ENCODE measurements around the gene RPL5.

RPL5 gene

DNA sequence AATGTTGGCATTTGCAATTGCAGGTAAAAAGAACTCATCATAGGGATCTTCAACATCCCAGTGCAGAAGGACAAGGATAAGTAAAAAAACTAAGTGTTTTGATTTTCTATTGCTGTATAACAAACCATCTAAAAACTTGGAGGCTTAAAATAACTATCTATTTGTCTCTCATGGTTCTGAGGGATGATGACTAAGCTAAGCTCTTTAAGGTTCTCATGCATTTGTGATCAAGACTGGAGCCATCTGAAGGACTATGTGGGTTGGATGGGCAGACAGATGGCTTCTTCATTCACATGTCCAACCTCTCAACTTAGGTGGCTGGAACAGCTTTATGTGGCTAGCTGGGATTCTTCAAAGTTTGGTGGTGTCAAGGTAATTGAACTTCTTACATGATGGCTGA is 51.5 kb downstream of the RPL5 start:
- Histone ChIP-seq H3K9ac (no peak overlapping the region), H3K27ac (no peak overlapping the region), H3K36me3 (ENCODE audit: insufficient read depth) (no peaks in the 10 kb centered on the region), H4K20me1 (ENCODE audit: insufficient read depth) (no peaks in the 10 kb centered on the region), H3K4me3 (IDR thresholded peaks at IDR 0.05; ENCODE audit: insufficient read depth, low read depth, low read length) (no peak overlapping the region), H2AFZ (ENCODE audit: low read depth) (no peak overlapping the region), H3K27me3 (ENCODE audit: insufficient read depth, low read depth) (no peaks in the 10 kb centered on the region), H3K4me1 (ENCODE audit: low read depth, poor library complexity, severe bottlenecking) (peaks cover 20% of the 10 kb centered on the region), H3K79me2 (ENCODE audit: insufficient read depth, low read depth) (no peaks in the 10 kb centered on the region), H3K4me2 (no peak overlapping the region)
- TF ChIP-seq, protein P1, sequence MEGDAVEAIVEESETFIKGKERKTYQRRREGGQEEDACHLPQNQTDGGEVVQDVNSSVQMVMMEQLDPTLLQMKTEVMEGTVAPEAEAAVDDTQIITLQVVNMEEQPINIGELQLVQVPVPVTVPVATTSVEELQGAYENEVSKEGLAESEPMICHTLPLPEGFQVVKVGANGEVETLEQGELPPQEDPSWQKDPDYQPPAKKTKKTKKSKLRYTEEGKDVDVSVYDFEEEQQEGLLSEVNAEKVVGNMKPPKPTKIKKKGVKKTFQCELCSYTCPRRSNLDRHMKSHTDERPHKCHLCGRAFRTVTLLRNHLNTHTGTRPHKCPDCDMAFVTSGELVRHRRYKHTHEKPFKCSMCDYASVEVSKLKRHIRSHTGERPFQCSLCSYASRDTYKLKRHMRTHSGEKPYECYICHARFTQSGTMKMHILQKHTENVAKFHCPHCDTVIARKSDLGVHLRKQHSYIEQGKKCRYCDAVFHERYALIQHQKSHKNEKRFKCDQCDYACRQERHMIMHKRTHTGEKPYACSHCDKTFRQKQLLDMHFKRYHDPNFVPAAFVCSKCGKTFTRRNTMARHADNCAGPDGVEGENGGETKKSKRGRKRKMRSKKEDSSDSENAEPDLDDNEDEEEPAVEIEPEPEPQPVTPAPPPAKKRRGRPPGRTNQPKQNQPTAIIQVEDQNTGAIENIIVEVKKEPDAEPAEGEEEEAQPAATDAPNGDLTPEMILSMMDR (conservative IDR thresholded peaks at IDR 0.05; ENCODE audit: low read depth, low read length): no peak

GRCh38 chr1:92884195-92884594 is 52.4 kb downstream of the RPL5 start:
- Histone ChIP-seq H4K20me1 (ENCODE audit: insufficient read depth) (no peaks in the 10 kb centered on the region), H3K79me2 (ENCODE audit: insufficient read depth, low read depth) (no peaks in the 10 kb centered on the region), H3K27ac (no peak overlapping the region), H3K4me1 (ENCODE audit: low read depth, poor library complexity, severe bottlenecking) (peaks cover 12% of the 10 kb centered on the region), H3K4me2 (no peak overlapping the region), H3K27me3 (ENCODE audit: insufficient read depth, low read depth) (no peaks in the 10 kb centered on the region), H2AFZ (ENCODE audit: low read depth) (no peak overlapping the region), H3K4me3 (IDR thresholded peaks at IDR 0.05; ENCODE audit: insufficient read depth, low read depth, low read length) (no peak overlapping the region), H3K36me3 (ENCODE audit: insufficient read depth) (no peaks in the 10 kb centered on the region), H3K9ac (no peak overlapping the region)
- TF ChIP-seq, protein P1 (conservative IDR thresholded peaks at IDR 0.05; ENCODE audit: low read depth, low read length): no peak

DNA sequence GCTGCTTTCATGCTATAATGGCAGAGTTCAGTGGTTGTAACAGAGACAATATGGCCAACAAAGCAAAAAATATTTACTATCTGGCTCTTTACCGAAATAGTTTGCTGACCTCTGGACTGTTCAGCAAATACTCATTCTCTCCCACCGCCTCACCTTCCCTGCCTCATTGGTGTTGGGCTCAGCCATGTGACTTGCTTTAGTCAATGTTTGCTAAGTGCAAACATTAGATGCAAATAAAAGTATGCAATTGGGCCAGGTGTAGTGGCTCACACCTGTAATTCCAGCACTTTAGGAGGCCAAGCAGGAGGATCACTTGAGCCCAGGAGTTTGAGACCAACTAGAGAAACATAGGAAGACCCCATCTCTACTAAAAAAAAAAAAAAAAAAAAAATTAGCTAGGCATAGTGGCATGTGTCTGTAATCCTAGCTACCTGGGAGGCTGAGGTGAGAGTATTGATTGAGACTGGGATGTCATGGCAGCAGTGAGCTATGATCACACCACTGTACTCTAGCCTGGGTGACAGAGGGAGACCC is 55.1 kb downstream of the RPL5 start:
- H3K27ac ChIP-seq: no peak overlapping the region
- H3K9ac ChIP-seq: no peak overlapping the region
- no peaks in the 10 kb centered on the region for H3K36me3 ChIP-seq (ENCODE audit: insufficient read depth)
- H3K4me1 ChIP-seq (ENCODE audit: low read depth, poor library complexity, severe bottlenecking): no peaks in the 10 kb centered on the region
- no peaks in the 10 kb centered on the region for H3K27me3 ChIP-seq (ENCODE audit: insufficient read depth, low read depth)
- H4K20me1 ChIP-seq (ENCODE audit: insufficient read depth): no peaks in the 10 kb centered on the region
- H3K4me3 ChIP-seq (IDR thresholded peaks at IDR 0.05; ENCODE audit: insufficient read depth, low read depth, low read length): no peak overlapping the region
- no peak overlapping the region for H3K4me2 ChIP-seq
- H3K79me2 ChIP-seq (ENCODE audit: insufficient read depth, low read depth): no peaks in the 10 kb centered on the region
- H2AFZ ChIP-seq (ENCODE audit: low read depth): no peak overlapping the region
- TF ChIP-seq, protein P1 (conservative IDR thresholded peaks at IDR 0.05; ENCODE audit: low read depth, low read length): no peak

- H2AFZ ChIP-seq (ENCODE audit: low read depth): no peak overlapping the region
- no peaks in the 10 kb centered on the region for H3K79me2 ChIP-seq (ENCODE audit: insufficient read depth, low read depth)
- H3K36me3 ChIP-seq (ENCODE audit: insufficient read depth): no peaks in the 10 kb centered on the region
- H4K20me1 ChIP-seq (ENCODE audit: insufficient read depth): no peaks in the 10 kb centered on the region
- H3K27ac ChIP-seq: no peak overlapping the region
- no peak overlapping the region for H3K4me2 ChIP-seq
- no peaks in the 10 kb centered on the region for H3K27me3 ChIP-seq (ENCODE audit: insufficient read depth, low read depth)
- no peak overlapping the region for H3K9ac ChIP-seq
- TF ChIP-seq, protein P1 (conservative IDR thresholded peaks at IDR 0.05; ENCODE audit: low read depth, low read length): no peak
- no peaks in the 10 kb centered on the region for H3K4me1 ChIP-seq (ENCODE audit: low read depth, poor library complexity, severe bottlenecking)
- H3K4me3 ChIP-seq (IDR thresholded peaks at IDR 0.05; ENCODE audit: insufficient read depth, low read depth, low read length): no peak overlapping the region
Observed at GRCh38 chr1:92887465-92887864, 55.6 kb downstream of the RPL5 start.
